G401.6 (cell line): ENCODE results near the gene SLK.

Experiments used
- FAIRE-seq: peaks from 2 replicates; lab custom pipeline; 2012; peaks lifted over from hg19 to GRCh38; lab: Jason Lieb, UNC

The SLK gene

GRCh38 chr10:104056619-104057273, 89.8 kb downstream of the SLK start:
- no peak for FAIRE-seq

GRCh38 chr10:104057717-104058116, 90.8 kb downstream of the SLK start:
- FAIRE-seq = no peak

GRCh38 chr10:104059364-104059763, 92.4 kb downstream of the SLK start:
- no peak for FAIRE-seq

- no peak for FAIRE-seq
These were observed 94.3 kb downstream of the SLK start for GRCh38 chr10:104061196-104061595.

- FAIRE-seq = no peak
These were observed 98.8 kb downstream of the SLK start for GRCh38 chr10:104065748-104066147.

GRCh38 chr10:104066945-104067344, 100.0 kb downstream of the SLK start:
- FAIRE-seq = no peak

- FAIRE-seq = no peak
These were observed 100.6 kb downstream of the SLK start for GRCh38 chr10:104067525-104067924.

GRCh38 chr10:104069613-104070012, 102.7 kb downstream of the SLK start:
- FAIRE-seq = no peak

GRCh38 chr10:104072786-104073185, 105.8 kb downstream of the SLK start:
- FAIRE-seq = no peak

- no peak for FAIRE-seq
These were observed 107.6 kb downstream of the SLK start for GRCh38 chr10:104074505-104074904.

- no peak for FAIRE-seq
These were observed 109.8 kb downstream of the SLK start for GRCh38 chr10:104076743-104077160.

- FAIRE-seq = no peak
These were observed 110.3 kb downstream of the SLK start for GRCh38 chr10:104077247-104077646.

- FAIRE-seq = no peak
These were observed 110.8 kb downstream of the SLK start for GRCh38 chr10:104077663-104078151.
